H1 (cell line): ENCODE measurements around the gene TMEM150B.
A peak's percentile ranks its signal among the peaks of the same experiment; 100 is the strongest.

Source experiments
- BRCA1 ChIP-seq: IDR thresholded peaks from 2 replicates; pipeline ENCODE4 v1.6.1; 2012; ENCODE audit warnings: low read depth, low read length, improper control_type of control experiment
- CTCF ChIP-seq, 3 experiments: IDR thresholded peaks; 1 replicate in 2 of 3; 2 replicates in 1 of 3; pipeline versions ENCODE4 v1.5.1 to v1.6.1; 2011; ENCODE audit warnings: low read length in 3 of 3, mild to moderate bottlenecking in 3 of 3, inconsistent platforms in 2 of 3, low read depth in 1 of 3, moderate library complexity in 1 of 3; ENCODE audit not compliant: insufficient read depth in 1 of 3; ENCODE audit errors: control extremely low read depth in 1 of 3
- EZH2 ChIP-seq: fragments of 200-600 bp; sonication (generic); IDR thresholded peaks from 2 replicates; pipeline ENCODE4 v1.7.1; 2012; ENCODE audit warnings: low read depth, mild to moderate bottlenecking, moderate library complexity, low read length, inconsistent platforms; ENCODE audit not compliant: severe bottlenecking
- KDM5A ChIP-seq: fragments of 200-600 bp; IDR thresholded peaks from 2 replicates; pipeline ENCODE4 v1.7.1; 2012; ENCODE audit warnings: mild to moderate bottlenecking, low read length, inconsistent platforms, mixed read lengths
- POLR2A ChIP-seq, 2 experiments: IDR thresholded peaks; 1 replicate in 1 of 2; 2 replicates in 1 of 2; pipeline ENCODE4 v1.6.1; 2011; ENCODE audit warnings: low read depth in 2 of 2, low read length in 2 of 2, mild to moderate bottlenecking in 2 of 2; ENCODE audit errors: control extremely low read depth in 1 of 2
- TBP ChIP-seq: IDR thresholded peaks from 2 replicates; pipeline ENCODE4 v1.6.1; 2011; ENCODE audit warnings: low read depth, low read length, improper control_type of control experiment
- TF ChIP-seq, protein P1 (sequence below): IDR thresholded peaks from 2 replicates; pipeline ENCODE4 v1.6.1; 2011; ENCODE audit warnings: low read length, improper control_type of control experiment

- TF ChIP-seq EZH2, result no peak
- peak in 2 of 3 experiments; percentile 6 to 15; a peak in 2 of 4 replicates for TF ChIP-seq CTCF (IDR thresholded peaks at IDR 0.05; ENCODE audit: control extremely low read depth in 1 of 3, insufficient read depth in 1 of 3, low read depth in 1 of 3, low read length in 3 of 3)
- no peak for TF ChIP-seq POLR2A (IDR thresholded peaks at IDR 0.05; ENCODE audit: control extremely low read depth in 1 of 2, low read depth in 2 of 2, low read length in 2 of 2)
- TF ChIP-seq BRCA1, result no peak
- TF ChIP-seq TBP, result no peak
- TF ChIP-seq KDM5A, result no peak
- TF ChIP-seq, protein P1, sequence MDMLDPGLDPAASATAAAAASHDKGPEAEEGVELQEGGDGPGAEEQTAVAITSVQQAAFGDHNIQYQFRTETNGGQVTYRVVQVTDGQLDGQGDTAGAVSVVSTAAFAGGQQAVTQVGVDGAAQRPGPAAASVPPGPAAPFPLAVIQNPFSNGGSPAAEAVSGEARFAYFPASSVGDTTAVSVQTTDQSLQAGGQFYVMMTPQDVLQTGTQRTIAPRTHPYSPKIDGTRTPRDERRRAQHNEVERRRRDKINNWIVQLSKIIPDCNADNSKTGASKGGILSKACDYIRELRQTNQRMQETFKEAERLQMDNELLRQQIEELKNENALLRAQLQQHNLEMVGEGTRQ, result no peak
Observed at GRCh38 chr19:55272142-55272541, 53.0 kb downstream of the TMEM150B start.
